ENCODE data around the gene GUK1.

Gene GUK1

DNA sequence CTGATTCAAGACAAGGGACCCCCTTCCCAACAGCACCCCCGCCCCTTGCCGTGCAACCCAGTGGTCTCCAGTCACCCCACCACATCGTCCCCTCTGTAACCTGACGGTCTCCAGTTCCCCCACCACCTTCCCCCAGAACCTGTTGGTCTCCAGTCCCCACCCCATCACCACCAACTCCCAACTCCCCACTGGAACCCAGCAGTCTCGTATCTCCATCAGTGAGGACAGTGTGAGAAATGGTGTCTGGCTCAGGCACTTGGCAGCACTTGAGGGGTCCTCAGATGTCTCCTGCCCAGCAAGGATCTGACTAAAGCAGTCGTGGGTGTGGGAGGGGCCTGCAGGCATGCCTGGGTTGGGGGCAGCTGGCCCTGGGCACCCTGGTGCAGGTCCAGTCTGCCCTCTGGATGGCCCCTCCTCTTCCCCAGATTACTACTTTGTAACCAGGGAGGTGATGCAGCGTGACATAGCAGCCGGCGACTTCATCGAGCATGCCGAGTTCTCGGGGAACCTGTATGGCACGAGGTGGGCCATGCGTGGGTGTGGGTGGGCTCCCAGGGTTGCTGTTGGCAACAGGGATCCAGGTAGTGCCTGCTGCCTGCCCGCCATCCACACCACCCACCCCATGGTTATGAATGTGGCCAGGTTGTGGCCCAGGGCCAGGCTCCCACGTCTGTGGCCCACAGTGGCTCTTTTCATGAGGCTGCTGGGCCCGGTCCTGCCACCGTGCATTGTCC, 6.5 kb downstream of the GUK1 start:
- TF ChIP-seq EZH2phosphoT487 (IDR thresholded peaks at IDR 0.05; ENCODE audit: borderline replicate concordance) (no peak), CTCF (conservative IDR thresholded peaks at IDR 0.05; ENCODE audit: low read length) (no peak)
- Histone ChIP-seq H3K4me1 (ENCODE audit: insufficient read depth, low read length, poor library complexity, severe bottlenecking) (peaks cover 32% of the 10 kb centered on the region), H2AFZ (ENCODE audit: low read length) (no peak overlapping the region), H3K4me2 (ENCODE audit: low read depth, low read length, poor library complexity, severe bottlenecking) (no peak overlapping the region), H3K27me3 (ENCODE audit: insufficient read depth, low read length, poor library complexity, severe bottlenecking) (no peaks in the 10 kb centered on the region), H3K36me3 (ENCODE audit: insufficient read depth, low read length) (peaks cover 15% of the 10 kb centered on the region; the same call in 1 of the 2 replicates), H3K9me3 (ENCODE audit: insufficient read depth, low read depth, low read length) (no peaks in the 10 kb centered on the region), H3K79me2 (ENCODE audit: insufficient read depth, low read length) (peaks cover 58% of the 10 kb centered on the region), H3K4me3 (ENCODE audit: low read length, poor library complexity, severe bottlenecking) (no peak overlapping the region), H3F3A (ENCODE audit: low read depth) (no peaks in the 10 kb centered on the region), H4K20me1 (ENCODE audit: insufficient read depth, low read length, poor library complexity, severe bottlenecking) (peaks cover 55% of the 10 kb centered on the region), H3K9ac (ENCODE audit: low read depth, low read length, poor library complexity, severe bottlenecking) (no peak overlapping the region), H3K9me2 (replicated peaks; ENCODE audit: low read depth, low read length) (no peaks in the 10 kb centered on the region)

GRCh38 chr1:228147151-228147693, 7.1 kb downstream of the GUK1 start:
- no peak for TF ChIP-seq CTCF (conservative IDR thresholded peaks at IDR 0.05; ENCODE audit: low read length)
- TF ChIP-seq EZH2phosphoT487 (IDR thresholded peaks at IDR 0.05; ENCODE audit: borderline replicate concordance), result no peak
- Histone ChIP-seq H3F3A (ENCODE audit: low read depth) (no peaks in the 10 kb centered on the region), H3K36me3 (ENCODE audit: insufficient read depth, low read length) (peaks cover 15% of the 10 kb centered on the region; the same call in 1 of the 2 replicates), H3K4me1 (ENCODE audit: insufficient read depth, low read length, poor library complexity, severe bottlenecking) (peaks cover 26% of the 10 kb centered on the region), H3K79me2 (ENCODE audit: insufficient read depth, low read length) (peaks cover 52% of the 10 kb centered on the region), H4K20me1 (ENCODE audit: insufficient read depth, low read length, poor library complexity, severe bottlenecking) (peaks cover 49% of the 10 kb centered on the region), H3K9ac (ENCODE audit: low read depth, low read length, poor library complexity, severe bottlenecking) (no peak overlapping the region), H3K27me3 (ENCODE audit: insufficient read depth, low read length, poor library complexity, severe bottlenecking) (no peaks in the 10 kb centered on the region), H3K4me3 (ENCODE audit: low read length, poor library complexity, severe bottlenecking) (no peak overlapping the region), H3K4me2 (ENCODE audit: low read depth, low read length, poor library complexity, severe bottlenecking) (no peak overlapping the region), H2AFZ (ENCODE audit: low read length) (no peak overlapping the region), H3K9me2 (replicated peaks; ENCODE audit: low read depth, low read length) (no peaks in the 10 kb centered on the region), H3K9me3 (ENCODE audit: insufficient read depth, low read depth, low read length) (no peaks in the 10 kb centered on the region)

GRCh38 chr1:228147768-228148167, 7.7 kb downstream of the GUK1 start:
- H3K9me2 ChIP-seq (replicated peaks; ENCODE audit: low read depth, low read length), result no peaks in the 10 kb centered on the region
- no peaks in the 10 kb centered on the region for H3F3A ChIP-seq (ENCODE audit: low read depth)
- H3K27me3 ChIP-seq (ENCODE audit: insufficient read depth, low read length, poor library complexity, severe bottlenecking), result no peaks in the 10 kb centered on the region
- peaks cover 15% of the 10 kb centered on the region; the same call in 1 of the 2 replicates for H3K36me3 ChIP-seq (ENCODE audit: insufficient read depth, low read length)
- no peaks in the 10 kb centered on the region for H3K9me3 ChIP-seq (ENCODE audit: insufficient read depth, low read depth, low read length)
- no peak overlapping the region for H3K4me2 ChIP-seq (ENCODE audit: low read depth, low read length, poor library complexity, severe bottlenecking)
- H3K4me3 ChIP-seq (ENCODE audit: low read length, poor library complexity, severe bottlenecking), result no peak overlapping the region
- peaks cover 44% of the 10 kb centered on the region for H4K20me1 ChIP-seq (ENCODE audit: insufficient read depth, low read length, poor library complexity, severe bottlenecking)
- no peak overlapping the region for H3K9ac ChIP-seq (ENCODE audit: low read depth, low read length, poor library complexity, severe bottlenecking)
- TF ChIP-seq EZH2phosphoT487 (IDR thresholded peaks at IDR 0.05; ENCODE audit: borderline replicate concordance) (no peak), CTCF (conservative IDR thresholded peaks at IDR 0.05; ENCODE audit: low read length) (no peak)
- H3K4me1 ChIP-seq (ENCODE audit: insufficient read depth, low read length, poor library complexity, severe bottlenecking), result peaks cover 20% of the 10 kb centered on the region
- H2AFZ ChIP-seq (ENCODE audit: low read length), result no peak overlapping the region
- H3K79me2 ChIP-seq (ENCODE audit: insufficient read depth, low read length), result peaks cover 46% of the 10 kb centered on the region

All from Loucy (cell line).